Cerebellar cortex (tissue), 1 donor: ENCODE results near the gene PRSS57.
"Not testable (repeated sequence)": the region's sequence is repeated elsewhere in the genome, so short reads cannot be mapped to it uniquely, and the experiment has no call there.

Experiments used
- DNase-seq: peaks from one replicate; pipeline ENCODE4 v3.0.0-alpha.2; 2015; ENCODE audit warnings: low spot score

Gene PRSS57

DNA sequence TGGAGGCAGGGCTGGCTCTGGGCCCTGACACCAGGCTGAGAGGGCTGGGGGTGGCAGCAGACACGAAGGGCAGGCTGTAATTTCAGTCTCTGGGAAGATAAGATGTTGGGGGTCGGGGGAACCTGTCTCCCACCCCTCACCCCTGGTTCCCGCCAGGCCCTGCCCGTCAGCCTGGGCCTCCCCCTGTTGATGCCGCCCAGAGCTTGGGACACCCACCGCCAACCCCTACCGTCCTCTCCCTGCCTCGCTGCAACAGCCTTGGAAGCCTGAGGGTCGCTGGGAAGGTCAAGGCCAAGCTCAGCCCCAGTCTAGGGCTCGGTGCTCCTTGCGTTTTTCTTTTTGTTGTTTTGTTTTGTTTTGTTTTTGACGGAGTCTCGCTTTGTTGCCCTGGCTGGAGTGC, 28.0 kb upstream of the PRSS57 start:
- DNase-seq = no peak

DNA sequence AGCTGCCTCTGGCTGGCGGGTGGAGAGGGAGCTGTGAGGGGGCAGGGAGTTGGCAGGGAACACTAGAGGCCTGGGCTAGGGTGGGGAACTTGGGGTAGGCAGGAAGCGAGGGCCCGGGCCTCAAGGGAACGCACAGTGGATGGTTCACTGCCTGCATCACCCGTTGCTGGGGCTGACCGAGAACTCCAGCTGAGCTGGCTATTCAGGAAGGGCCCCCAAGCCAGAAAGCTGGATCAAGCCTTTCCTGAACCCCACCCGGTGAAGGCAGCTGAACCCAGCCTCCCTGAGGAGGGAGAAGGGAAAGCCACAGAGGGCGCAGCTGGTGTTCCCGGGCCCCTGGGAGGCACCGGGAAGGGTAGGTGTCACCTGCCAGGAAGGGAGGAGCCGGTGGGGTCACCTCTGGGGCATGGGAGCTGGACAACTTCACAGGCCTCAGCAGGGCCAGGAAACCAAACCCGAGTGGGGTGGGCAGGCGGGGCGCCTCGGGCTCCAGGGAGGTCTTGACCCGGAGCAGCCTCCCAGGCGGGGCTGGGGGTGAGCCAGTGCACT, 27.4 kb upstream of the PRSS57 start:
- no peak for DNase-seq

DNA sequence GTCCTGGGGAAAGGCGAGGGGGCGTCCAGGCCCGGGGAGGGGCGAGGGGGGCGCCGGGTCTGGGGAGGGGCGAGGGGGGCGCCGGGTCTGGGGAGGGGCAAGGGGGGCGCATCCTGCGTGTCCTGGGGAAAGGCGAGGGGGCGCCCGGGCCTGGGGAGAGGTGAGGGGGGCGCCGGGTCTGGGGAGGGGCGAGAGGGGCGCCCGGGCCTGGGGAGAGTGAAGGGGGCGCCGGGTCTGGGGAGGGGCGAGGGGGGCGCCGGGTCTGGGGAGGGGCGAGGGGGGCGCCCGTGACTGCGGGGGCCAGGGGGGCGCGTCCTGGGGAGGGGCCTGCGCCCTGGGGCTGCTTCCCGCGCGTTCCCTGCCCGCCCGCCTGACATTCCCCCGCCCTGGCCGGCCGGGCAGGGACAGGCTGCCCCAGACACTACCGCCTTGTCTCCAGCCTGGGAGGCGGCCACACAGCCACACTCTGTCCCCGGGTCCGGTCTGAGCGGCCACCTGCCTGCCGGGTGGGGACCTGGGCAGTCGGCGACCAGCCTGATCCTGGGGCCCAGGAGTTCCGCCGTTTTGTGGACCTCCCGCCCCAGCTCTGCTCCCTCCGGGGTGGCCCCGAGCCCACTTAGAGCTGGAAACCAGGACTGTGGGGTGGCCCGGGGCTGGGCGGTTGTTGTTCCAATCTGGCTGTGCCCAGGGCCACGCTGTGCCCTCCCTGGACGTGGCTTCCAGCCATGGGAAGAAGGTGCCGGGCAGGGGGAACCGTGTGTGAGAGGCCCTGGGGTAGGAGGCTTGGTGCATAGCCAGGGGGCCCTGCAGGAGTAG, 25.3 kb upstream of the PRSS57 start:
- no peak for DNase-seq

DNA sequence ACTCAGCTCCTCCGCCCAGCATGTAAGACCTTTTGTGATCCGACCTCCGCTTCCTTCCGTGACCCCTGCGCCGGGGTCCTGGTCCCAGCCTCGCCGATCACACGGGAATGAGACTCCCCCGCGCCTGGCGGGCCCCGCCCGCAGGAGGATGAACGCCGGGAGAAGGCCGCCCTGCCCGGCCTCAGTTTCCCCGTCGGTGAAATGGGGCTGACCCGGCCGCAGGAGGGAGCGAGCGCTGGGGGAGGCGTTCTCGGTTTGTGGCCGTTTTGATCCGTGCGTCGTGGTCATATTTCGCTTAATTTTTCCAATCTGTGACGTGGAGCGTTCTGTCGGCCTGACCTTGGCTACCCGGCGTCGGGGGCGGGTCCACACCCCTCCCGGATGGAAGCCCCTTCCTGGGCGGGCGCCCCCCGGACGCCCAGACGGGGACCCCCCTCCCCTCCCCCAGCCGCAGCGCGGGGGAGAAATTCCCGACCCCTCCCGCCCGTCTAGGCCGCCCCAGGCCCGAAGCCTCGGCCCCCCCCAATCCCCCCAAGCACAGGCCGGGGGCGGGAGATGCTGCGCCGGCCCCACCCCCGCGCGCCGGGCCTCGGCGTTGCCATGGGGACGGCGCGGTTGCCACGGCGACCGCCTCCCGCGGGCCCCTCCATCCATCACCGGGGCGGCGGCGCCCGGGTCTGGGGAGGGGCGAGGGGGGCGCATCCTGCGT, 24.5 kb upstream of the PRSS57 start:
- no peak for DNase-seq

DNA sequence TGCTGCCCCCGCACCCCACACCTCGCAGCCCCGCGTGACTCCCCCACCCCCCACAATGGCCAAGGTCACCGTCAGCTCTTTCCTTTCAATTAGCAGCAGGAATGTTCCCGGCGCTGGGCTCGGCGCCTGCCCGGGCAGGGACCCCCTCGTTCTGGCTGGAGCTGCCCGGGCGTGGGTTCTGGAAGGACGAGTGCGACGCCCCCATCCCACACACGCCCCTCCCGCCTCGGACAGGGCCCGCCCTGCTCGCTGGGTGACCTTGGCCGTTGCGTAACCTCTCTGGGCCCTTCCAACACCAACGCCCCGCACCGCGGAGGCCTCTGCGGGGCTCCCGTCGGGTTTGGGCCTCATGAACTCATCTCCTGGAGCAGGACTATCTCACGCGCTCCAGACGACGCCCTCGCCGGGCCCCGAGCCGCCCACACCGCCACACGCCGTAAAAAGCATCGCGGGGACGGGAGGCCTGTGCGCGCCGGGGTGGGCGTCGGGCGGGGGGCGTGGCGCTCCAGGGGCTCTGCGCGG, 23.8 kb upstream of the PRSS57 start:
- DNase-seq = no peak

DNA sequence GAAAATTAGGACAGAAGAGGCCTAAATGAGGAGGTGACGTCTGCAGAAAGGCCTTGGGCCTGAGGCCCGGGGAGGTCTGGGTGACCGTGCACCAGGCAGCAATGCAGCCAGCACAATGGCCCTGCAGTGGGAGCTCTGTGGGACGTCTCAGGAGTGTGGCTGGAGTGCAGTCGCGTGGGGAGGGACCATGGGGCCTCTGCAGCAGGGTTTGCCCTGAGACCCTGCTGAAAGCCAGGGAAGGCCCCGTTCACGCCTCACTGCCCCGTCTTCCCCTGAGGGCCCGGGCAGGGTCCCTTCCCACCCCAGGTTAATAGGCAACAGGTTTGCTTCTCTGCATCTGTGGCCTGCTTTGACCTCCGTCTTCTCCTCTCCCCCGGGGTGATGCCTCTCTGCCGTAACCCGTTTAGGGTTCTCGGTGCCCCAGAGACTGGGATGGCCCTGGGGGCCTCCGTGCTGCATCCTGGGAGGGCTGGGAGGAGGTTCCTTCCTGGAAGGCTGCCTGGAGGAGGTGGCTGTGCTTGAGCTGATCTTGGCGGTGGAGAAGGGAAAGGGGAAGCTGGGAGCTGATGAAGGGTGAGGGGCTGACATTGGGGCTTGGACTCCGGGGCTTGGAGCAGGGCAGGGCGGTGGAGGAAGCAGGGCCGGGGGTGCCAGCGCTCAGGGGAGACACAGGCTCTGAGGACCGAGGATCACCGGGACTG, 23.1 kb upstream of the PRSS57 start:
- DNase-seq = no peak

DNA sequence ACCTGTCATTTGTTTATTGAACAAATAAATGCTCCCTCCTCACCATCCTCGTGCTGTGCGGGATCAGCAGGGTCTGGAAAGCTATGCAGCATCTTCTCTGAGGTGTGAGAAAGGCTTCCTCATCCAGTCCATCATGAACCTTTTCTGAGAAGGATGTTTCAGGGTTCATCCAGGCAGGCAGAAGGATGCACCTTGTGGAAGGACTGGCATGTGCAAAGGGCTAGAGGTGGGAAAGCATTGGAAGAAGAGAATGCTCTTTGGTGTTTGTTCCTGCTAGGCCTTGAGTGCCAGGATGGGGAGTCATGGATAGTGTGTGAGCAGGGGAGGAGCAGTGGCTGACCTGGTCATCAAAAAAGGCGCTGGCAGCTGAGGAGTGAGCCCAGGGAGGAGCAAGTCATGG, 20.1 kb upstream of the PRSS57 start:
- DNase-seq = no peak

DNA sequence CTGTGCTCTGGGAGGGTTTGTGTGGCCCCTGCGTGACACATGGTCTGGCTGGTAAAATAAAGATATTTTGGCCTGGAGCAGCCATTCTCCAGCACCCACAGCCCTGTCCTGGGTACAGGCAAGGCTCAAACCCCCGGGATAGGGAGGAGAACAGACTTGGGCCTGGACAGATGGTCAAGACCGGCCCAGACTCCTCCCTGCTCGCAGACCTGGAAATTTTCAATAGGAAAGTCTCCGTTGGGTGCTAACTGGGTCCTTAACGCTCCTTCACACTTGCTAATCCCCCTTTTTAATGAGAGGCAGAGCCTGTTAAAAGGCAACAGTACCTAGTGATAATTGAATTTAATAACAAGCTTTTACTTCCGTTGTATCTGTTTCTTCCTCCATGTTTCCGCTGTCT, 16.0 kb upstream of the PRSS57 start:
- DNase-seq = peak; percentile 37

DNA sequence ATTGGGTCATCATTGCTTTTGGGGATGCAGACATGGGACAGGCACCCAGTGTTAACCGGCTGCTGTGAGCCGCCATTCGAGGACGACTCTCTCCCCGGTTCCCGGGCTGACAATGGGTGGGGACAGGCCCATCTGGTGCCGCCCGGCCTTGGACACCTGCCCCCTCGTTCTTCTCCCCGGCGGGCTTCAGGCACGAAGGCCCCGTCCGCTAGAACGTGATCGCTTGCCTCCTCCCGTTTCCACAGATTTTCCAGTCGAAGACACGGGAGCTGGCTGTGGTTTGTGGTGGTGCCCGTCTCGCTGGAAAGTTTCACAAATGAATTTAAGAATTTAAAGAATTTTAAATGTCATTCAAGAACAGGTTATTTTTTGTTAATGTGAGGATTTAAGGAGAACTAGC, 15.5 kb upstream of the PRSS57 start:
- DNase-seq = peak; percentile 38

DNA sequence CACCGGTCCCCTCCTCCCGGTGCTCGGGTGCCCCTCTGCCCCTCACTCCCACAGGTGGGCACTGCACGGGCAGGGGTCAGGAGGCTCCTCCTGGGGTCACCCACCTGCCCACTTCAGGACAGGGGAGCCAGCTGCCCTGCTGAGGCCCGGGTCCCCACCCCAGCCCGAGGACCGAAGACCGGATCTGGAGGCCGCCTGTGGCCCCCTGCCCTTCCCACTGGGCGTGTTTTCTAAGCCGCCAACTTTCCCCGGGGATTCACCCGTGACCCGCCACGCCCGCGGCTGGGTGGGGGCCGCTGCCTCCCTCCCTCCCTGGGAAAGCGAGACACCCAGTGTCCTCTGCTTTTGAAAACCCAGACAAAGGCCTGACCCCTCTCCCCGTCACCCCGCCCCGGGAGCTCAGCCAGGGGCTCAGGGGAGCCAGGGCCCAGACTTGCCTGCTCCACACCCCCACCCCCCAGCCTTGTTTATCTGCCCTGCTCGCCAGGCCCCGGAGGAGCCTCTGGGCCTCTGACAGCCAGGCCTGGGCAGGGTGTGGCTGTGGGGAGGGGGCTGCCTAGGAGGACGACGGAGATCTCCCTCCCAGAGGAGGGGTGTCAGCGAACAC, 14.8 kb upstream of the PRSS57 start:
- DNase-seq = no peak

DNA sequence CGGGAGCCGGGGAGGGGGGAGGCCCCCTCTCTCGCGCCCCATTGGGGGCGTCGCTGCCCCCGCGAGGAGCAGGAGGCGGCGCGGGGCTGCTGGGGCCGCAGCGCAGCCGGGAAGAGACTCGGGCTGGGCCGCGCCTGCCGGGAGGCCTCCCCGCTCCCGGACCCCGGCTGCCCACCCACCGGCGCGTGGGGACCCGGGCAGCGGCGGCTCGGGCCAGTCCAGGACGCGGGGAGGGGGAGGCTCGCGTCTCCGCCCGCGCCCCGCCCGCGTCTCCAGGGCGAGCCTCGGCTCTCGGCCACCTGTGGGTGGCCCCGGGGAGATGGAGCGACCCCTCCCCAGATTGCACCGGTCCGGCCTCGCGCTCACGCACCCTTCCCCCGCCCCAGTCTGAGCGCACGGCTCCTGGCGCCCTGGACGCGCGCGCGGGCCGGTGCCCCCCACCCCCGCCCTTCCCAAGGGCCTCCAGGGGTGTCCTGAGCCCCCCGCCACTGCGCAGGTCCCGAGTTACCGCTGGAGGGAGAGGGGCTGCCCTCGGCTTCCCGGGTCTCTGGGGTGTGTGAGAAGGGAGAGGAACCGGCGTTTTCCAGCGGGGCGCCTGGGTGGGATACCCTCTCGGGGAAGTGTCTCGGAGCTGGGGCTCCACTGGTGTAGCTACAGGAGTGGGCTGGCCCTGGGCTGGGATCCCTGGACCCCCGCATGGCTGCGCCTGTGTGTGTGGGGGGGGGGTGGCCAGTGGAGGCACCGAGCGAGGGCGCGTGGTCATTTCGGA, 14.1 kb upstream of the PRSS57 start:
- DNase-seq = no peak

DNA sequence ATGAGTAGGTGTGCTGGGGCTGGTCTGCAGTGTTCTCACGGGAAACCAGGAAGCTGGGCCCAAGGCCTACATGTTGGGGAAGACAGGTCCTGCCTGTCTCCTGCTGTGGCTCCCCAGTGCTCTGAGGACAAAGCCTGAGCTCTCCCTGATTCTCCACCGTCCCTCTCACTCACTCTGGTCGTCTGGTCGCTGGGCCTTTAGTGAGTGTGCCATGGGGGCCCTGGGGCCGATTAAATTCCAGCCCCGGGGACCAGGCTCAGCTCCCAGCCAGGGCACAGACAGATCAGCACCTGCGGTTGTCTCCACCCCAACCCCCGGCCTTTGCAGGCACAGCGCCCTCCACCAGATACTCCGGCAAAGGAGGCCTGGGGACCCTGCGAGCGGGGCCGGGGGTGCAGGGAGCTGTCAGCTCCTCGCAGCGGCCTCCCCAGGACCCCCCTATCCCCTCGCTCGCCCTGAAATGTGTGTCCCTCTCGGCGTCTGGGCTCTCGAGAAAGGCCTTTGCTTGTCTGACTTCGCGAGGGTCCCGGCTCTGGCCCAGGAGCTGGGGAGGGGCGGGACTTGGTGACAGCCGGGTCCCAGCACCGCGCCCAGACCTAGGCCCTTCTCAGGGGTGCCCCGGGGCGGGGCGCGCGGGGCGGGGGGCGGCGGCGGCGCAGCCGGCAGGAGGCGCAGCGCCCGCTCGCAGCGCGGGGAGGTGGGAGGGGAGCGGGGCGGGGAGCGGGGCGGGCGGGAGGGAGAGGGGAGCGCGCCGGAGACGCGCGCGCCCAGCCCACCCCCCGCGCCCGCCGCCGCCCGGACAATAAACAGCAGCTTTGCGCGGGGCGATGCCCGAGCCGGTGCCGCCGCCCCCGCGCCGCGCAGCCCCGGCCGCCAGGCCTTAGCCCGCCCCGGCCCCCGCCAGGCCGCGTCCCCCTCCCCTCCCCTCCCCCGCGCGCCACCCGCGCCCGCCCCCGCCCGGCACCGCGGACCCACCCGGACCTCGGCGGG, 13.2 kb upstream of the PRSS57 start, which contains the start of gene PALM:
PALM (plus strand) TSS at position 782 of the 990 bp plus-strand sequence. CDS start 212 bp downstream, outside the sequence.
- peak; percentile 25 for DNase-seq

DNA sequence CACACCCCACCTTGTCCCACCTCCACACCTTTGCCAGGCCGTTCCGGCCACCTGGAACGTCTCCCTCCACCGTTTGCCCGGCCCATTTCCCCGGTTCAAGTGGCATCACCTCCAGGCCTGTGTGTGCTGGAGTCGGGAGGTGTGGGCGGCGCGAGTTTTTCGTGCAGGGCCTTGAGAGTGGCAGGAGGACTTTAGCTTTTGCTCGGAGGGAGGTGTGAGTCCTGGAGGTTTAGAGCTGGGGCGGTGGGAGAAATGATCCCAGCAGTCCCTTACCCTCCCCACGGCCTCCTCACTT, 9.1 kb upstream of the PRSS57 start:
- no peak for DNase-seq

DNA sequence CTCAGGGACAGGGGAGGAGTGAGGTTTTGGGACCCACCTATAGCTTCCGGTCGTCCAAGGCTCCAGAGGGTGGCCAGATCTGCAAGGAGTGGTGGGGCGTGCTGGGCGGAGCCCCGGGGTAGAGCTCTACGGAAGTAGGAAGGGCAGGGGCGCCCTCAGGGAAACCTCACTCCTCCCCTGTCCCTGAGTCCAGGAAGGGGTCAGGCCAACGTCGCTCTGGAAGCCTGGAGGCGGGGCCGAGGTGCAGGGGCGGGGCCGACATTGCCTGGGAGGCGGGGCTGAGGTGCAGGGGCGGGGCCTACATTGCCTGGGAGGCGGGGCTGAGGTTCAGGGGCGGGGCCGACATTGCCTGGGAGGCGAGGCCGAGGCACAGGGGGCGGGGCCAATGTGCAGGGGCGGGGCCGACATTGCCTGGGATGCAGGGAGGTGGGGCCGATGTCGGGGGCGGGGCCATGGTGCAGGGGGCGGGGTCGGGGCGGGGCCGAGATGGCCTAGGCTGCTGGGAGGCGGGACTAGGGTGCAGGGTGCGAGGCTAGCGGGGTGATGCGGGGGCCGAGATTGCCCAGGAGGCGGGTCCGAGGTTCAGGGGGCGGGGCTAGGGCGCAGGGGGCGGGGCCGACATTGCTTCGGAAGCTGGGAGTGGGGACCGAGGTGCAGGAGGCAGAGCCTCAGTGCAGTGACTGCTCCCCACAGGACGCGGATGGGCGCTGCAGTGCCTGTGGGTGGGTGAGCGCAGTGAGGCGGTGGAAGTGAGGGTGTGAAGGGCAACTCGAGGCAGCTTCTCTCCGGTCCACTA, 8.6 kb upstream of the PRSS57 start:
- peak; percentile 35 for DNase-seq

DNA sequence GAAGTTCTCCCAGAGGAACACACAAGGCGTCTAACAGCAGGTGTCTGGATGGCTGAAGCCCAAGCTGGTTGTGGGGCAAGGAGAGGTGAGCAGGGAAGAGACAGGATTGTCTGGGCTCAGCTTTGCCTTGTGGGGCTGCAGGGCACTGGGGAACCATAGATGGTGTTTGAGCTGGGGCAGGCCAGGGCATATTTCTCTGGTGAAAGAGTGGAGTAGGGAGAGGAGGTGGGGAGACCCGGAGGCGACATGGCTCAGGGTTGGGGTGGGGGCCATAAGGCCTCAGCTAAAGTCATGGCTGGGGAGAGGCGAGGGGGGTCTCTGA, 8.0 kb upstream of the PRSS57 start:
- DNase-seq = no peak

DNA sequence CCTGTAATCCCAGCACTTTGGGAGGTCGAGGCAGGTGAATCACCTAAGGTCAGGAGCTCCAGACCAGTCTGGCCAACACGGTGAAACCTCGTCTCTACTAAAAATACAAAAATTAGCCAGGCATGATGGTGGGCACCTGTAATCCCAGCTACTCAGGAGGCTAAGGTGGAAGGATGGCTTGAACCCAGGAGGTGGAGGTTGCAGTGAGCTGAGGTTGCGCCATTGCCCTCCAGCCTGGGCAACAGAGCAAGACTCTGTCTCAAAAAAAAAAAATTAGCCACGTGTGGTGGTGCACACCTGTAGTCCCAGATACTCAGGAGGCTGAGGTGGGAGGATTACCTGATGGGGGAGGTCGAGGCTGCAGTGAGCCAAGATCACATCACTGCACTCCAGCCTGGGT, 7.6 kb upstream of the PRSS57 start:
- not testable (repeated sequence) for DNase-seq

DNA sequence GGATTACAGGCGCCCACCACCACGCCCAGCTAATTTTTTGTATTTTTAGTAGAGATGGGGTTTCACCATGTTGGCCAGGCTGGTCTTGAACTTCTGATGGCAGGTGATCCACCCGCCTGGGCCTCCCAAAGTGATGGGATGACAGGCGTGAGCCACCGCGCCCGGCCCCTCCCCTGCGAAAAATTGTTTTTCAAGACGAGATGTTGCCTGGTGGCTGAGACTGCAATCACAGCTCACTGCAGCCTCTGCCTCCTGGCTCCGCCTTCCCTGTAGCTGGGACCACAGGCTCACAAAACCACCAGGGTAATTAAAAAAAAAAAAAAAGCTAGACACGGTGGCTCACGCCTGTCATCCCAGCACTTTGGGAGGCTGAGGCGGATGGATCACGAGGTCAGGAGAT, 4.6 kb upstream of the PRSS57 start:
- DNase-seq = not testable (repeated sequence)

DNA sequence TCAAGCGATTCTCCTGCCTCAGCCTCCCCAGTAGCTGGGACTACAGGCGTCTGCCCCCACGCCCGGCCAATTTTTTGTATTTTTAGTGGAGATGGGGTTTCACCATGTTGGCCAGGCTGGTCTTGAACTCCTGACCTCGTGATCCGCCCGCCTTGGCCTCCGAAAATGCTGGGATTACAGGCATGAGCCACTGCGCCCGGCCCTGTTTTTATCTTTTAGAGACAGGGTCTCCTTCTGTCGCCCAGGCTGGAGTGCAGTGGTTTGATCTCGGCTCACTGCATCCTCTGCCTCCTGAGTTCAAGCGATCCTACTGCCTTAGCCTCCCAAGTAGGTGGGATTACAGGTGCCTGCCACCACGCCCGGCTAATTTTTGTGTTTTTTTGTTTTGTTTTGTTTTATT, 3.3 kb upstream of the PRSS57 start:
- not testable (repeated sequence) for DNase-seq
